ENCODE measurements around the gene DAB2IP. TPM values are rescaled to one million over a fixed set of nuclear protein-coding genes. Genes with fewer than 3 reads are reported as not detected.

DAB2IP gene
- total and polyA plus RNA-seq, 8 donors: 17.5 to 303 (median 45.6) TPM

DNA sequence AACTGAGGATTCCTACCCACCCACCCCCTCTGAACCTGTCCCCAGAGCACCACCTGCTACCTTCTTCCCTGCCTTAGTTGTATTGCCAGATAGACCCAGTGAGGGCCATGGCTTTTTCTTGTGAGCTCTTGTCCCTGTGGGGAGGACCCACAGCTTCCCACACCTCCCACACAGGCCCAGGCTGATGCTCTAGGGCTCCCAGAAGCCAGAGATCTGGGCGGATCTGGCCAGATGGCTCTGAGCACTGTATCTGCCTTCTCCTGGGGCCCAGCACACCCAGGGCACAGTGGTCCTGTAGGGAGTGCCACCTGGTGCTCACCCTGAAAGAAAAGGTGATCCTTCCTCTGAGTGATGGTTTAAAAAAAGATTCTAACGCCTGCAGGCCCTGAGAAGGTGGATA, 131.7 kb downstream of the DAB2IP start:
- intact Hi-C loops (cut with DNase I; ENCODE audit: low total_unique reads): no loop called here
- Histone ChIP-seq H3K4me1 (peaks cover 5 to 16% (median 8%) of the 10 kb centered on the region in 4 donors), H3K27ac (no peak overlapping the region), H3K9me3 (peaks cover 0 to 2% (median 0%) of the 10 kb centered on the region in 4 donors), H3K27me3 (no peaks in the 10 kb centered on the region), H3K4me3 (no peak overlapping the region), H3K36me3 (peaks cover 43 to 84% (median 80%) of the 10 kb centered on the region in 4 donors)
- TF ChIP-seq POLR2AphosphoS5 (IDR thresholded peaks at IDR 0.05): no peak
- TF ChIP-seq EP300 (IDR thresholded peaks at IDR 0.05): no peak
- TF ChIP-seq, protein P1, sequence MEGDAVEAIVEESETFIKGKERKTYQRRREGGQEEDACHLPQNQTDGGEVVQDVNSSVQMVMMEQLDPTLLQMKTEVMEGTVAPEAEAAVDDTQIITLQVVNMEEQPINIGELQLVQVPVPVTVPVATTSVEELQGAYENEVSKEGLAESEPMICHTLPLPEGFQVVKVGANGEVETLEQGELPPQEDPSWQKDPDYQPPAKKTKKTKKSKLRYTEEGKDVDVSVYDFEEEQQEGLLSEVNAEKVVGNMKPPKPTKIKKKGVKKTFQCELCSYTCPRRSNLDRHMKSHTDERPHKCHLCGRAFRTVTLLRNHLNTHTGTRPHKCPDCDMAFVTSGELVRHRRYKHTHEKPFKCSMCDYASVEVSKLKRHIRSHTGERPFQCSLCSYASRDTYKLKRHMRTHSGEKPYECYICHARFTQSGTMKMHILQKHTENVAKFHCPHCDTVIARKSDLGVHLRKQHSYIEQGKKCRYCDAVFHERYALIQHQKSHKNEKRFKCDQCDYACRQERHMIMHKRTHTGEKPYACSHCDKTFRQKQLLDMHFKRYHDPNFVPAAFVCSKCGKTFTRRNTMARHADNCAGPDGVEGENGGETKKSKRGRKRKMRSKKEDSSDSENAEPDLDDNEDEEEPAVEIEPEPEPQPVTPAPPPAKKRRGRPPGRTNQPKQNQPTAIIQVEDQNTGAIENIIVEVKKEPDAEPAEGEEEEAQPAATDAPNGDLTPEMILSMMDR (IDR thresholded peaks at IDR 0.05): no peak
- no peak for TF ChIP-seq POLR2A (IDR thresholded peaks at IDR 0.05)
- no peak for DNase-seq
- WGBS, 5 donors: 74 to 92% (median 87%) methylated on average over 2 of the region's 2 CpGs

DNA sequence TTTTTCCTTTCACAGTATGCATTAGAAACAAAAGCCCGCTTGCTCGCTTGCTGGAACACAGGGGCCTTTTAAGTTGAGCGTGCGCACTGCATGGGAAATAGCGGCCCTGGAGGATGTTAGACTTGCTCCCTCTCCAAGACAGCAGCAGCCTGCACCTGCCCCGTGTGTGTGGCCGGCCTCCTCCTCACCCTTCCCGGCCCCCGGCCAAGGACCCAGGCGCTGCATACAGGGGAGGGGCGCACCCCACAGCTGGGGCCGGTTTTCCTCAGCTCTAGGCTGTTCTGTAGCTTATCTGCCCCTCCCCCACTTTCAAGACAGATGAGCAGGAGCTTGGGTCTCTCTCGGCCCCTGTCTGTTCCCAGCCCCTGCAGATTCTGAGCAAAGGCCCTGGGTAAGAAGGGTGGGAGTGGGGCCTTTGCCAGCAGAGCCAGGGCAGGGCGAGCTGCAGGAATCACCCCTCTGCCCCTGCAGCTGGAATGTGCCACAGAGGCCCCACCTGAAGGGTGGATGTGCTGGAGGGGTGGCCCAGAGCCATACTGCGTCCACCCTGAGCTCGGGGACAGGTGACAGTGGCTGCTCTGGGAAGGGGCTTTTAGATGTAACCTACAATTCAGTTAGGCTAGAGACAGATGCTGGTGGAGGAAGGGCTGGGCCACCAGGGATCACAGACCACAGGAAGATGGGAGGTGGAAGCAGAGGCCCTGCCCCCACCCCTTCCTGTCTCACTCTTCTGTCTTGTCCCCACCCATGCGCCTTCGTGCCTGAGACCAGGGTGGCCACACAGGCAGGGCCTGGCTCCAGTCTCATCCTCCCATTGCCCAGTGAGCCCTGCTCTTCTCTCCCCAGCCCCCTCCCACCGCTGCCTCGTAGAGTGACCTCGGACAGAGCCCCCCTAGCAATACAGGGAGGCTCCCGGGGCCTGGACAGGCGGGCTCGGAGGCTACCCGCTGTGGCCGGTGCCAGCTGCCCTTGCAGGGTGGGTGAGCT, 132.4 kb downstream of the DAB2IP start:
- Histone ChIP-seq H3K27ac (no peak overlapping the region), H3K4me1 (peaks cover 5 to 10% (median 7%) of the 10 kb centered on the region in 4 donors), H3K4me3 (no peak overlapping the region), H3K27me3 (no peaks in the 10 kb centered on the region), H3K36me3 (peaks cover 43 to 77% (median 74%) of the 10 kb centered on the region in 4 donors), H3K9me3 (no peaks in the 10 kb centered on the region)
- TF ChIP-seq, protein P1 (IDR thresholded peaks at IDR 0.05): no peak
- no peak for TF ChIP-seq POLR2AphosphoS5 (IDR thresholded peaks at IDR 0.05)
- TF ChIP-seq EP300 (IDR thresholded peaks at IDR 0.05): no peak
- no peak for TF ChIP-seq POLR2A (IDR thresholded peaks at IDR 0.05)
- intact Hi-C loops (cut with DNase I; ENCODE audit: low total_unique reads): no loop called here
- 80 to 83% (median 82%) methylated on average over 19 to 26 of the region's 26 CpGs for WGBS, 5 donors
- peak; percentile 22 to 51 for DNase-seq

DNA sequence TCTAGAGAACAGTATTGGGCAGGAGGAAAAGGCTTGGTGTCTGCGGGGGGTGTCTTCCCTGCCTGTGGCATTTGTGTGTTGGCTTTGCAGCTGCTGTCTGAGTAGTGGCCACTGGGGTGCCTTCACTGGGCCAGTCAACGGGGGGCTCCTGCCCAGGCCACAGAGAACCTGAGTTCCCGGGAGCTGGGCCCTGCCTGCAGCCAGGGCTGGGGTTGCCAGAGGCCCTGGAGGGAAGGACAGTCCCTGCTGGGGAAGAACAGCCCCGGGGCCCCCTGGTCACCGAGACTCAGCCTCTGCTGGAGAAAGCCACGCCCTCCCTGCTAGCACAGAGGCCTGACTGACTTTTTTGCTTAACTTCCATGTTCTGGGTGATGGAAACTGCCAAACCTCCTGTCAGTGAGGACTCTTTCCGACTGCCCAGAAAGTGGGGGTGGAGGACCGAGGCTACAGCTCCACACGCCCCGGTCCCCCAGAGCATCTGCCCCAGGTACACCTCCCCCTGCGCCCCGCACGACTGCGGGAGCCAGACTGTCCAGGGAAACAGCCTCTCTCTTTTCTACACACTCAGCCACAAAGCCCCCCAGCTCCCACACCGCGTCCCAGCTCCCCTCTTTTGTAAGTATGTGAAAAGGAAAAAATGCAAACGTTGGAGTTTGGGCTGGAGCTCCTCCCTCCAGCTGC, 133.4 kb downstream of the DAB2IP start:
- DNase-seq: peak; percentile 21 to 24
- H3K27me3 ChIP-seq: no peaks in the 10 kb centered on the region
- TF ChIP-seq EP300 (IDR thresholded peaks at IDR 0.05): no peak
- TF ChIP-seq POLR2A (IDR thresholded peaks at IDR 0.05): no peak
- TF ChIP-seq, protein P1 (IDR thresholded peaks at IDR 0.05): no peak

More for the DNA sequence above, 133.4 kb downstream of the DAB2IP start:
- Histone ChIP-seq H3K27ac (no peak overlapping the region), H3K4me1 (peaks cover 0 to 4% (median under 1%) of the 10 kb centered on the region in 4 donors), H3K36me3 (peaks cover 43 to 70% (median 68%) of the 10 kb centered on the region in 4 donors), H3K9me3 (no peaks in the 10 kb centered on the region), H3K4me3 (no peak overlapping the region)
- intact Hi-C loops (cut with DNase I; ENCODE audit: low total_unique reads): no loop called here
- 77 to 85% (median 80%) methylated on average over 14 to 17 of the region's 17 CpGs for WGBS, 5 donors

Measured in stomach (tissue), 9 donors.